GM19025 (cell line): ENCODE data around the gene ZNF260.
"Not testable (repeated sequence)": the region's sequence is repeated elsewhere in the genome, so short reads cannot be mapped to it uniquely, and the experiment has no call there.

Experiments
- ATAC-seq: cut with Tn5 transposase; IDR thresholded peaks from one replicate; pipeline ENCODE4 v1.9.1; 2021; ENCODE audit warnings: mild to moderate bottlenecking, low read depth, moderate library complexity; ENCODE audit not compliant: unreplicated experiment

ZNF260 gene

GRCh38 chr19:36528194-36528920 lies at the start of gene ZNF260:
ZNF260 (minus strand) TSS chr19:36528271; CDS start chr19:36515238, 13,033 bp downstream.
- ATAC-seq, result peak; percentile 78

GRCh38 chr19:36577271-36577996 lies 49.4 kb upstream of the ZNF260 start:
- ATAC-seq, result no peak

- ATAC-seq, result no peak
Measured at GRCh38 chr19:36574741-36575140, 46.7 kb upstream of the ZNF260 start.

- ATAC-seq, result no peak
Measured at GRCh38 chr19:36573895-36574720, 46.0 kb upstream of the ZNF260 start.

GRCh38 chr19:36573020-36573894 lies 45.2 kb upstream of the ZNF260 start, which contains the start of gene ZNF529:
ZNF529 (minus strand) TSS chr19:36573292; CDS start chr19:36572346, 946 bp downstream.
- ATAC-seq, result peak; percentile 85

- no peak for ATAC-seq
Measured at GRCh38 chr19:36572593-36573019, 44.5 kb upstream of the ZNF260 start.

GRCh38 chr19:36564391-36564790 lies 36.3 kb upstream of the ZNF260 start:
- ATAC-seq, result no peak

- ATAC-seq, result no peak
Measured at GRCh38 chr19:36547001-36547732, 19.1 kb upstream of the ZNF260 start.

- peak; percentile 14 for ATAC-seq
Measured at GRCh38 chr19:36528921-36529518, 949 bp upstream of the ZNF260 start.

GRCh38 chr19:36527873-36528193 lies 238 bp downstream of the ZNF260 start:
- ATAC-seq, result no peak

- ATAC-seq, result no peak
Measured at GRCh38 chr19:36527341-36527740, 730 bp downstream of the ZNF260 start.

- ATAC-seq, result no peak
Measured at GRCh38 chr19:36526581-36526980, 1.5 kb downstream of the ZNF260 start.

GRCh38 chr19:36524617-36525016 lies 3.5 kb downstream of the ZNF260 start:
- ATAC-seq, result no peak

GRCh38 chr19:36514012-36514612 lies 14.0 kb downstream of the ZNF260 start:
- ATAC-seq, result no peak

- no peak for ATAC-seq
Measured at GRCh38 chr19:36508325-36508724, 19.7 kb downstream of the ZNF260 start.

GRCh38 chr19:36501973-36502372 lies 26.1 kb downstream of the ZNF260 start:
- ATAC-seq, result no peak

- no peak for ATAC-seq
Measured at GRCh38 chr19:36497001-36497400, 31.1 kb downstream of the ZNF260 start.

- not testable (repeated sequence) for ATAC-seq
Measured at GRCh38 chr19:36492689-36493453, 35.2 kb downstream of the ZNF260 start.
